GM20431 (cell line): ENCODE data around the gene HID1.
"Not testable (repeated sequence)": the region's sequence is repeated elsewhere in the genome, so short reads cannot be mapped to it uniquely, and the experiment has no call there.

Experiments
- in situ Hi-C: fragments of 300-500 bp; cut with MseI, MboI; formaldehyde crosslinking; loops from one replicate; pipeline ENCODE4 v1.15.0; 2020; ENCODE audit warnings: low sequenced_read_pairs; ENCODE audit not compliant: unreplicated experiment

Gene HID1

GRCh38 chr17:74925242-74925641 lies 47.3 kb downstream of the HID1 start:
- in situ Hi-C loops, result no loop called here

- in situ Hi-C loops, result no loop called here
These were observed 48.2 kb downstream of the HID1 start, which contains the start of gene OTOP2 for GRCh38 chr17:74924250-74924948. Gene OTOP2, plus strand, starts transcription at chr17:74924273. Its CDS starts 360 bp downstream, at chr17:74924633.

- in situ Hi-C loops, result no loop called here
These were observed 48.9 kb downstream of the HID1 start for GRCh38 chr17:74923538-74924249.

- in situ Hi-C loops, result no loop called here
These were observed 49.6 kb downstream of the HID1 start, which contains the start of gene USH1G for GRCh38 chr17:74922694-74923537. Gene USH1G, minus strand, starts transcription at chr17:74923255. Its CDS starts 182 bp downstream, at chr17:74923073.

- in situ Hi-C loops, result no loop called here
These were observed 50.4 kb downstream of the HID1 start for GRCh38 chr17:74922172-74922571.

- in situ Hi-C loops, result no loop called here
These were observed 50.8 kb downstream of the HID1 start for GRCh38 chr17:74921769-74922168.

- in situ Hi-C loops, result no loop called here
These were observed 51.4 kb downstream of the HID1 start for GRCh38 chr17:74921026-74921681.

GRCh38 chr17:74920642-74921025 lies 51.9 kb downstream of the HID1 start:
- in situ Hi-C loops, result no loop called here

- in situ Hi-C loops, result no loop called here
These were observed 52.3 kb downstream of the HID1 start for GRCh38 chr17:74920306-74920620.

- in situ Hi-C loops, result no loop called here
These were observed 52.9 kb downstream of the HID1 start for GRCh38 chr17:74919440-74920305.

- in situ Hi-C loops, result no loop called here
These were observed 53.7 kb downstream of the HID1 start for GRCh38 chr17:74918906-74919305.

- in situ Hi-C loops, result no loop called here
These were observed 55.1 kb downstream of the HID1 start for GRCh38 chr17:74917430-74917829.

- in situ Hi-C loops, result no loop called here
These were observed 55.7 kb downstream of the HID1 start for GRCh38 chr17:74916851-74917199.

- in situ Hi-C loops, result no loop called here
These were observed 56.3 kb downstream of the HID1 start for GRCh38 chr17:74916136-74916850.

GRCh38 chr17:74911423-74911822 lies 61.1 kb downstream of the HID1 start:
- in situ Hi-C loops, result not testable (repeated sequence)

- in situ Hi-C loops, result not testable (repeated sequence)
These were observed 63.5 kb downstream of the HID1 start for GRCh38 chr17:74909097-74909496.

- in situ Hi-C loops, result no loop called here
These were observed 65.5 kb downstream of the HID1 start for GRCh38 chr17:74907012-74907411.

GRCh38 chr17:74906214-74906793 lies 66.3 kb downstream of the HID1 start:
- in situ Hi-C loops, result not testable (repeated sequence)
